Neural cell (in vitro differentiated cells): ENCODE measurements around the gene USP38. TPM values are rescaled to one million over a fixed set of nuclear protein-coding genes. Genes with fewer than 3 reads are reported as not detected.

Experiments used
- H2AFZ ChIP-seq: fragments of 200-600, 300-800 bp; sonication (generic), shearing (Covaris generic); 2 replicates; pipeline ENCODE4 v1.6.0; 2014; ENCODE audit warnings: low read depth, mild to moderate bottlenecking, antibody characterized with exemption, low read length, moderate library complexity
- H3F3A ChIP-seq: fragments of 200-600 bp; shearing (Covaris generic); 2 replicates; pipeline ENCODE4 v1.6.1; 2016; ENCODE audit warnings: mild to moderate bottlenecking, moderate library complexity, mixed read lengths, antibody characterized with exemption, low read length; ENCODE audit not compliant: insufficient read depth, poor library complexity, severe bottlenecking
- H3K27ac ChIP-seq: fragments of 200-600, 300-800 bp; sonication (generic), shearing (Covaris generic); 2 replicates; pipeline ENCODE4 v1.5.1; 2014; ENCODE audit warnings: mild to moderate bottlenecking, low read length, moderate library complexity
- H3K27me3 ChIP-seq: fragments of 300-800, 200-600 bp; sonication (generic), shearing (Covaris generic); 2 replicates; pipeline ENCODE4 v1.6.0; 2014; ENCODE audit warnings: mild to moderate bottlenecking, low read depth, low read length, moderate library complexity; ENCODE audit not compliant: insufficient read depth
- H3K36me3 ChIP-seq: fragments of 300-800, 200-600 bp; sonication (generic), shearing (Covaris generic); 2 replicates; pipeline ENCODE4 v1.5.1; 2014; ENCODE audit warnings: mild to moderate bottlenecking, antibody characterized with exemption, low read length, moderate library complexity; ENCODE audit not compliant: insufficient read depth
- H3K4me2 ChIP-seq: fragments of 300-800, 200-600 bp; sonication (generic), shearing (Covaris generic); 2 replicates; pipeline ENCODE4 v1.6.0; 2014; ENCODE audit warnings: mild to moderate bottlenecking, low read length
- H3K4me3 ChIP-seq: fragments of 300-800, 200-600 bp; sonication (generic), shearing (Covaris generic); 2 replicates; pipeline ENCODE4 v1.5.1; 2014; ENCODE audit warnings: mild to moderate bottlenecking, low read length, moderate library complexity
- H3K79me2 ChIP-seq: fragments of 200-600 bp; shearing (Covaris generic); replicated peaks from 2 replicates; pipeline ENCODE4 v1.6.0; 2014; ENCODE audit warnings: mild to moderate bottlenecking, low read length, moderate library complexity; ENCODE audit not compliant: insufficient read depth
- H3K9ac ChIP-seq: fragments of 300-800, 200-600 bp; sonication (generic), shearing (Covaris generic); 2 replicates; pipeline ENCODE4 v1.6.1; 2016; ENCODE audit warnings: mild to moderate bottlenecking, low read length, mixed read lengths
- H3K9me2 ChIP-seq: fragments of 200-600 bp; shearing (Covaris generic); 2 replicates; pipeline ENCODE4 v1.6.1; 2016; ENCODE audit warnings: mild to moderate bottlenecking, low read length, mixed read lengths; ENCODE audit not compliant: insufficient read depth
- H3K9me3 ChIP-seq: fragments of 200-600, 300-800 bp; sonication (generic), shearing (Covaris generic); 2 replicates; pipeline ENCODE4 v1.6.1; 2016; ENCODE audit warnings: mild to moderate bottlenecking, mixed run types, low read length, moderate library complexity, mixed read lengths
- H4K20me1 ChIP-seq: fragments of 200-600 bp; shearing (Covaris generic); 2 replicates; pipeline ENCODE4 v1.6.1; 2016; ENCODE audit warnings: mild to moderate bottlenecking, mixed run types; ENCODE audit not compliant: insufficient read depth
- EP300 ChIP-seq: fragments of 450-650 bp; conservative IDR thresholded peaks from 2 replicates; pipeline ENCODE4 v1.6.1; 2014; ENCODE audit warnings: antibody characterized with exemption, mild to moderate bottlenecking, moderate library complexity; ENCODE audit not compliant: poor library complexity, severe bottlenecking
- EZH2 ChIP-seq: fragments of 200-600, 300-800 bp; shearing (Covaris generic), sonication (generic); IDR thresholded peaks from 2 replicates; pipeline ENCODE4 v1.6.1; 2014; ENCODE audit warnings: antibody characterized with exemption, low read length, borderline replicate concordance, mild to moderate bottlenecking; ENCODE audit not compliant: insufficient read depth, poor library complexity, severe bottlenecking
- MXI1 ChIP-seq: fragments of 450-650 bp; conservative IDR thresholded peaks from 2 replicates; pipeline ENCODE4 v1.6.1; 2014; ENCODE audit warnings: antibody characterized with exemption, mild to moderate bottlenecking; ENCODE audit not compliant: poor library complexity, severe bottlenecking
- POLR2AphosphoS5 ChIP-seq: IDR thresholded peaks from 2 replicates; pipeline ENCODE4 v1.6.1; 2012
- RAD21 ChIP-seq: fragments of 450-650 bp; conservative IDR thresholded peaks from 2 replicates; pipeline ENCODE4 v1.6.1; 2014; ENCODE audit warnings: antibody characterized with exemption, mild to moderate bottlenecking, moderate library complexity
- SMC3 ChIP-seq: fragments of 450-650 bp; conservative IDR thresholded peaks from 2 replicates; pipeline ENCODE4 v1.6.1; 2014; ENCODE audit warnings: antibody characterized with exemption, mild to moderate bottlenecking, moderate library complexity; ENCODE audit not compliant: poor library complexity
- TAF1 ChIP-seq: IDR thresholded peaks from 2 replicates; pipeline ENCODE4 v1.6.1; 2012; ENCODE audit warnings: low read depth
- polyA plus RNA-seq: library from polyadenylated mRNA; depleted of rRNA; stranded (reverse); fragments of >200 nt; gene quantifications from 2 replicates; pipeline ENCODE4 v1.2.3, GENCODE V29; 2014
- TF ChIP-seq, protein P1 (sequence below): IDR thresholded peaks from 2 replicates; pipeline ENCODE4 v1.6.1; 2012; ENCODE audit warnings: borderline replicate concordance
- TF ChIP-seq, protein P2 (sequence below): fragments of 450-650 bp; IDR thresholded peaks from 2 replicates; pipeline ENCODE4 v1.5.1; 2014; ENCODE audit warnings: antibody characterized with exemption, mild to moderate bottlenecking, moderate library complexity; ENCODE audit not compliant: poor library complexity, severe bottlenecking

The USP38 gene
- polyA plus RNA-seq, 1 donor from 2014 or later = 9.5 TPM

DNA sequence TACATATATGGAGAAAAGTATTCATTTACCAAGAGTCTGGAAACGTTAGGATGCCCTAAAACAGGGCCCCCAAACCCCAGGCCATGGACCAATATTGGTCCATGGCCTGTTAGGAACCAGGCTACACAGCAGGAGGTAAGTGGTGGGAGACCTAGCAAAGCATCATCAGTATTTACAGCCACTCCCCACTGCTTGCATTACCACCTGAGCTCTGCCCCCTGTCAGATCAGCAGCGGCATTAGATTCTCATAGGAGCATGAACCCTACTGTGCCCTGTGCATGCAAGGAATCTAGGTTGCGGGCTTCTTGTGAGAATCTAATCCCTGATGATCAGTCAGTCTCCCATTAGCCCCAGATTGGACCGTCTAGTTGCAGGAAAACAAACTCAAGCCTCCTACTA, 62.3 kb downstream of the USP38 start:
- Histone ChIP-seq H3K79me2 (no peaks in the 10 kb centered on the region), H3K9ac (no peak overlapping the region), H3K9me3 (no peaks in the 10 kb centered on the region), H3K36me3 (no peaks in the 10 kb centered on the region), H3K4me3 (no peak overlapping the region), H3K4me2 (no peak overlapping the region), H3F3A (no peaks in the 10 kb centered on the region), H3K27ac (no peak overlapping the region), H4K20me1 (no peaks in the 10 kb centered on the region), H3K27me3 (no peaks in the 10 kb centered on the region), H2AFZ (no peak overlapping the region), H3K9me2 (no peaks in the 10 kb centered on the region)
- TF ChIP-seq SMC3 (no peak), MXI1 (no peak), RAD21 (no peak), POLR2AphosphoS5 (no peak), EZH2 (no peak), EP300 (no peak), TAF1 (no peak)
- TF ChIP-seq, protein P1, sequence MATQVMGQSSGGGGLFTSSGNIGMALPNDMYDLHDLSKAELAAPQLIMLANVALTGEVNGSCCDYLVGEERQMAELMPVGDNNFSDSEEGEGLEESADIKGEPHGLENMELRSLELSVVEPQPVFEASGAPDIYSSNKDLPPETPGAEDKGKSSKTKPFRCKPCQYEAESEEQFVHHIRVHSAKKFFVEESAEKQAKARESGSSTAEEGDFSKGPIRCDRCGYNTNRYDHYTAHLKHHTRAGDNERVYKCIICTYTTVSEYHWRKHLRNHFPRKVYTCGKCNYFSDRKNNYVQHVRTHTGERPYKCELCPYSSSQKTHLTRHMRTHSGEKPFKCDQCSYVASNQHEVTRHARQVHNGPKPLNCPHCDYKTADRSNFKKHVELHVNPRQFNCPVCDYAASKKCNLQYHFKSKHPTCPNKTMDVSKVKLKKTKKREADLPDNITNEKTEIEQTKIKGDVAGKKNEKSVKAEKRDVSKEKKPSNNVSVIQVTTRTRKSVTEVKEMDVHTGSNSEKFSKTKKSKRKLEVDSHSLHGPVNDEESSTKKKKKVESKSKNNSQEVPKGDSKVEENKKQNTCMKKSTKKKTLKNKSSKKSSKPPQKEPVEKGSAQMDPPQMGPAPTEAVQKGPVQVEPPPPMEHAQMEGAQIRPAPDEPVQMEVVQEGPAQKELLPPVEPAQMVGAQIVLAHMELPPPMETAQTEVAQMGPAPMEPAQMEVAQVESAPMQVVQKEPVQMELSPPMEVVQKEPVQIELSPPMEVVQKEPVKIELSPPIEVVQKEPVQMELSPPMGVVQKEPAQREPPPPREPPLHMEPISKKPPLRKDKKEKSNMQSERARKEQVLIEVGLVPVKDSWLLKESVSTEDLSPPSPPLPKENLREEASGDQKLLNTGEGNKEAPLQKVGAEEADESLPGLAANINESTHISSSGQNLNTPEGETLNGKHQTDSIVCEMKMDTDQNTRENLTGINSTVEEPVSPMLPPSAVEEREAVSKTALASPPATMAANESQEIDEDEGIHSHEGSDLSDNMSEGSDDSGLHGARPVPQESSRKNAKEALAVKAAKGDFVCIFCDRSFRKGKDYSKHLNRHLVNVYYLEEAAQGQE = no peak
- TF ChIP-seq, protein P2, sequence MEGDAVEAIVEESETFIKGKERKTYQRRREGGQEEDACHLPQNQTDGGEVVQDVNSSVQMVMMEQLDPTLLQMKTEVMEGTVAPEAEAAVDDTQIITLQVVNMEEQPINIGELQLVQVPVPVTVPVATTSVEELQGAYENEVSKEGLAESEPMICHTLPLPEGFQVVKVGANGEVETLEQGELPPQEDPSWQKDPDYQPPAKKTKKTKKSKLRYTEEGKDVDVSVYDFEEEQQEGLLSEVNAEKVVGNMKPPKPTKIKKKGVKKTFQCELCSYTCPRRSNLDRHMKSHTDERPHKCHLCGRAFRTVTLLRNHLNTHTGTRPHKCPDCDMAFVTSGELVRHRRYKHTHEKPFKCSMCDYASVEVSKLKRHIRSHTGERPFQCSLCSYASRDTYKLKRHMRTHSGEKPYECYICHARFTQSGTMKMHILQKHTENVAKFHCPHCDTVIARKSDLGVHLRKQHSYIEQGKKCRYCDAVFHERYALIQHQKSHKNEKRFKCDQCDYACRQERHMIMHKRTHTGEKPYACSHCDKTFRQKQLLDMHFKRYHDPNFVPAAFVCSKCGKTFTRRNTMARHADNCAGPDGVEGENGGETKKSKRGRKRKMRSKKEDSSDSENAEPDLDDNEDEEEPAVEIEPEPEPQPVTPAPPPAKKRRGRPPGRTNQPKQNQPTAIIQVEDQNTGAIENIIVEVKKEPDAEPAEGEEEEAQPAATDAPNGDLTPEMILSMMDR = no peak

DNA sequence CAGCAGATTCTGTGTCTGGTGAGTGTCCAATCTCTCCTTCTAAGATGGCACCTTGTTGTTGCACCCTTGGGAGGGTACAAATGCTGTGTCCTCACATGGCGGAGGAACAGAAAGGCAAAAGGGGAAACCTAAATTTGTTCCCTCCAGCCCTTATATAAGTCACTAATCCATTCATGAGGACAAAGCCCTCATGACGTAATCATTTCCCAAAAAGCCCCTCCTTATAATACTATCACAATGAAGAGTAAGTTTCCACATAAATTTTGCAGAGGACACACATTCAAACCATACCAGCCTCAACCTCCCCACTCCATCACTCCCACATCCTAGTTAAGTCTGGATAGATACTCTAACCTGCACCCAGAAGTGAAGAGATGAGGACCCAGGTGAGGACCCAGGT, 63.1 kb downstream of the USP38 start:
- no peaks in the 10 kb centered on the region for H3K9me2 ChIP-seq
- no peak overlapping the region for H2AFZ ChIP-seq
- H3K79me2 ChIP-seq = no peaks in the 10 kb centered on the region
- no peak overlapping the region for H3K4me2 ChIP-seq
- no peaks in the 10 kb centered on the region for H3K9me3 ChIP-seq
- no peaks in the 10 kb centered on the region for H4K20me1 ChIP-seq
- no peak overlapping the region for H3K9ac ChIP-seq
- H3K4me3 ChIP-seq = no peak overlapping the region
- H3K36me3 ChIP-seq = no peaks in the 10 kb centered on the region
- no peak overlapping the region for H3K27ac ChIP-seq
- no peaks in the 10 kb centered on the region for H3F3A ChIP-seq
- TF ChIP-seq, protein P2 = no peak
- TF ChIP-seq POLR2AphosphoS5 = no peak
- no peak for TF ChIP-seq SMC3
- no peak for TF ChIP-seq MXI1
- TF ChIP-seq, protein P1 = no peak
- no peak for TF ChIP-seq RAD21
- no peak for TF ChIP-seq EZH2
- TF ChIP-seq TAF1 = no peak
- no peak for TF ChIP-seq EP300
- H3K27me3 ChIP-seq = no peaks in the 10 kb centered on the region
